NCI-H524 treated with DMSO at 0.1 percent for 48 hours (cell line): ENCODE results near the gene IGFBP6.
"Not testable (repeated sequence)": the region's sequence is repeated elsewhere in the genome, so short reads cannot be mapped to it uniquely, and the experiment has no call there.

Experiments used
- DNase-seq: peaks from one replicate; lab custom pipeline; 2025; lab: John Stamatoyannopoulos, UW

Gene IGFBP6

DNA sequence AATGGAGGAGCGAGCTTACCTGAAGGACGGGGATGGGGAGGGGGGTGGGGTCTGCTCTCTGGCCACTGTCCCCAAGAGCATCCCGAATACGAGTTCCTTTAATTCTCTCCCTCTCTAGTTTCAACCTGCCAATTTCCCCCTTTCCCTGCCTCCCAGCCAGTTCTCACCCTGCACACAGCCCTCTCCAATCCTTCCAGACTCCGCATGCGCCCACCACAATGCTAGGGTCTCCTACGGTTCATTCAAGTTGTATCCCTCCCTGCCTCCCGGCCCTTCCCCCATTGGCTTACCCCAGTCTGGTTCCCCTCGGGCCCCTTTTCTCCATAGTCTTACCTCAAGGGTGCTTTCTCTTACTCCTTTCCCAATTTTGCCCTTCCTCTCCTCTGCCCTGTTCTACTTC lies 708 bp upstream of the IGFBP6 start:
- no peak for DNase-seq

DNA sequence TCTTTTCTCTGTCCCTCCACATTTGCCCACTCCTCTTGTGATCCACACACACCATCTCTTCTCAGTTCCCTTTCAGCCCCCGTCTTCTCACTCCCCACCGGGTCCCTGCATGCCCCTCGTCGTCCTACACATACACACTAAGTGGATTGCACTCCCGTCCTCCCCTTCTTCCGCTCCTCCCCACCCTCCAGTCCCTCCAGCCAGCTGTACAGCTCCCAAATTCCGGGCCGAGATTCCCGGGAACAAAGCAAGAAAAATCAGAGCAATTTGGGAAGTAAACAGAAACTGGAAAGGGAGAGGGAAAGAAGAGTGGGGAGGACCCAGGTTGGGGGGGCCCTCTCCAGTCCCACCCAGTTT lies 282 bp upstream of the IGFBP6 start:
- no peak for DNase-seq

DNA sequence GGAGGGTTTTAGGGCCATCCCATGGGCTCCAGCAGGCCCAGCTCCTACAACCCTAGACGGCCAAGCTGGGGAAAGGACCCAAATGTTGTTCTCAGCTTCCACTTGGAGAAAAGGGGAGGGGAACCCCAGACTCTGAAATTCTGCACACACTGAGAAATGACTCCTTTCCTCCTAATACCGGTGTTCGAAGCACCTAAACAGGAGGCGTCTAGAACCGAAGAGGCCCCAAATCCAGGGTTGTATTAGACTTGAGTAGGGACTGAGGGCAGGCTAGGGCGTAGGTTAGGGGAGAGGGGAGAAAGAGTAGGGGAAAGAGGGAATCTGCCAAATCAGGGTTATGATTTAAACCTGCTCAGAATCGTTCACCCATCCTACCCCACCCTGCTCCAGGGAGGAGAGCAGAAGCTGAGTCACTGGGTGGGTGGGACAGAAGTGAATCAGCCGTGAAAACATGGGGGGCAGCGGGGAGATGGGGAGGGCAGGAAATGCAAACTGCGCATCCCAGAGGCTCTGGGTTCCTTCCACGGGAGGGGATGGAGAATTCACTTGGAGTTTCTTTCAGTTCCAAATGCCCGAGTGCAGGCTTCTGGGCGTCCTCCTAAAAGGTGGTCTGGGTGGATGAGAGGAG lies 1.0 kb downstream of the IGFBP6 start:
- DNase-seq, result no peak

DNA sequence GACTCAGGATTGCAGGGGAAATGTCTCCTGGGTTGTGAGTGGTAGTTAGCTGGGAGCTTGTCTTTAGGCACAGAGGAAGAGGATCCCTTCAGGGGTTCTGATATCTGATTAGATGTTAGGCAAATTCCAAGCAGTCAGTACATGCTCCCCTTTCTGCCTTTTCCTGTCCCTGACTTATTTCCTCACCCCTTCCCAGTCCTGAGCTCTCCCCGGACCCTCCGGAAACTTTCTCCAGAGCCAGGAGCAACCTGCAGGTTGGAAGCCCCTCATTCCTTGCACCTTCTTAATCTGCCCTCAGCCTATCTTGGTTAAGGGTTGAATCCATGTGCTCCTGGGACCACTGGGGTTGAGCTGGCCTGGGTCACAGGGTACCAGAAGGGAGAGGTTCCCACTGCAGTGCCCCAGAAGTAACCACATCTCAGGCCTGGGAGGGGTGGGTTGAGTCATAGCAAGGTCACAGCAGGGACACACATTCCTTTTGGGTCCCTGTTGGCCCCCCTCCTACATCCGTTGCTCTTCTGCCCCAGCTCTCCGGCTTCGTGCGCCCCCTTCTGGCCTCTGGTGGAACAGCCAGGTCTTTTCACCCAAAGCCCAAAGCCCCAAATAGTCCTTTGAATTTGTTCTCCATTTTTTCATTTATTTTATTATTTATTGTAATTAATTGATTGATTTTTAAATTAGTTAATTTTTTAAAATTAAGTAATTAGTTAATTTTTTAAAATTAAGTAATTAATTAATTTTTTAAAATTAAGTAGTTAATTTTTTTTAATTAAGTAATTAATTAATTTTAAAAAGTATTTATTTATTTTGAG lies 1.8 kb downstream of the IGFBP6 start:
- no peak for DNase-seq

DNA sequence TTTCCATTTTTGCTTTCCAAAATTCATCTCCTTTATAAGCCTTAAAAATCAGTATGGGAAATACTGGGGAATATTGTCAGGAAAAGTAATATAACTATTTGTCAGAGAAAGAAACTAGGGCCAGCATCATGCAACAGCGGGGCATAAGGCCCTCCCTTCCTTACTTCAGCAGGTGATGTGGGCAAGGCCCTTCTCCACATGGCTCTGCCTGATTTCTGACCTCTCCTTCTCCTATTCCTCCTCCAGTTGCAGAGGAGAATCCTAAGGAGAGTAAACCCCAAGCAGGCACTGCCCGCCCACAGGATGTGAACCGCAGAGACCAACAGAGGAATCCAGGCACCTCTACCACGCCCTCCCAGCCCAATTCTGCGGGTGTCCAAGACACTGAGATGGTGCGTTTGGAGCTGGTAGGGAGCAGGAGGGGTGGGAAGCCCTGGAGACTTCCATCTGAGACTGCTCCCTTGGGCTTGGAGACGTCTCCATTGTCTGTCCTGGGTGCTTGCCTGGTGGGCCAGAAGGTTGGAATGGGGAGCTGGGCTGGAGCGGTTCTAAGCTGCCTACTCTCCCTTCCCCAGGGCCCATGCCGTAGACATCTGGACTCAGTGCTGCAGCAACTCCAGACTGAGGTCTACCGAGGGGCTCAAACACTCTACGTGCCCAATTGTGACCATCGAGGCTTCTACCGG lies 3.1 kb downstream of the IGFBP6 start:
- DNase-seq, result no peak

DNA sequence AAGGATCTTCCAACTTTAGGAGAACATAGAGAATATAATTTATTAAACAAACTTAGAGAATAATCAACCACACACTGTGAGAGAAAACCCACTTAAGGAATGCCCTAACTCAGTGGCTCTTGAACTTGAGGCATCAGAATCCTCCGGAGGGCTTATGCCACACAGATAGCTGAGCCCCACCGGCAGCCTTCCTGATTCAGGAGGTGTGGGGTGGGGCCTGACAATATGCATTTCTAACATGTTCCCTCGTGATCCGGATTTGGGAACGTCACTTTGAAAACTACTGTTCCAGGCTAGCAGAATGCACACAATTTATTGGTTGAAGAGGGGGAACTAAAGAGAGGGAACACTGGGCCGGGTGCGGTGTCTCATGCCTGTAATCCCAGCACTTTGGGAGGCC lies 3.8 kb downstream of the IGFBP6 start:
- no peak for DNase-seq

DNA sequence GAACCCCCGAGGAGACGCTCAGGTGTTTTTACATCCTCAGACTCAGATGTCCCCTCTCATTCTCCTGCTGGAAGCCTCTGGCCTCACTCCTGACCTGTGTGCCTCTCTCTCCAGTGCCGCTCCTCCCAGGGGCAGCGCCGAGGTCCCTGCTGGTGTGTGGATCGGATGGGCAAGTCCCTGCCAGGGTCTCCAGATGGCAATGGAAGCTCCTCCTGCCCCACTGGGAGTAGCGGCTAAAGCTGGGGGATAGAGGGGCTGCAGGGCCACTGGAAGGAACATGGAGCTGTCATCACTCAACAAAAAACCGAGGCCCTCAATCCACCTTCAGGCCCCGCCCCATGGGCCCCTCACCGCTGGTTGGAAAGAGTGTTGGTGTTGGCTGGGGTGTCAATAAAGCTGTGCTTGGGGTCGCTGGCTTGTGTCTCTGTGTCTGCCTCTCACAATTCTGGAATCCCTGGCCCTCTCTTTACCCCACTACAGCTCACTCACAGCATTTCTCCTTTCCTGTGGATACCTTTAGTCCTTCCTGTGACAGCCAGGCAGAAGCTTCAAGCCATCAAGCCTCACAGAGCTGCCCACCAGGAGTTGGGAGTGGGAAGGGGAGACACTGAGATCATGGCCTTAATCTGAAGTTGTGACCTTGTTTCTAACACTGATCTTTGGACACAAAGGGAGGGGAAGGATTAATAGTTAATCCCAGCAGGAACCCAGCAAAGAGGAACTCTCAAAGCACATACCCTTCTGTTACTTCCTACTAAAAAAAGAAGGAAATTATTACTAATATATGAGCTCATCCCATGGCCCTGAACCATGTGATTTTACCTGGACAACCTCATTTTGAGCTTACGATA lies 4.7 kb downstream of the IGFBP6 start:
- DNase-seq, result no peak

DNA sequence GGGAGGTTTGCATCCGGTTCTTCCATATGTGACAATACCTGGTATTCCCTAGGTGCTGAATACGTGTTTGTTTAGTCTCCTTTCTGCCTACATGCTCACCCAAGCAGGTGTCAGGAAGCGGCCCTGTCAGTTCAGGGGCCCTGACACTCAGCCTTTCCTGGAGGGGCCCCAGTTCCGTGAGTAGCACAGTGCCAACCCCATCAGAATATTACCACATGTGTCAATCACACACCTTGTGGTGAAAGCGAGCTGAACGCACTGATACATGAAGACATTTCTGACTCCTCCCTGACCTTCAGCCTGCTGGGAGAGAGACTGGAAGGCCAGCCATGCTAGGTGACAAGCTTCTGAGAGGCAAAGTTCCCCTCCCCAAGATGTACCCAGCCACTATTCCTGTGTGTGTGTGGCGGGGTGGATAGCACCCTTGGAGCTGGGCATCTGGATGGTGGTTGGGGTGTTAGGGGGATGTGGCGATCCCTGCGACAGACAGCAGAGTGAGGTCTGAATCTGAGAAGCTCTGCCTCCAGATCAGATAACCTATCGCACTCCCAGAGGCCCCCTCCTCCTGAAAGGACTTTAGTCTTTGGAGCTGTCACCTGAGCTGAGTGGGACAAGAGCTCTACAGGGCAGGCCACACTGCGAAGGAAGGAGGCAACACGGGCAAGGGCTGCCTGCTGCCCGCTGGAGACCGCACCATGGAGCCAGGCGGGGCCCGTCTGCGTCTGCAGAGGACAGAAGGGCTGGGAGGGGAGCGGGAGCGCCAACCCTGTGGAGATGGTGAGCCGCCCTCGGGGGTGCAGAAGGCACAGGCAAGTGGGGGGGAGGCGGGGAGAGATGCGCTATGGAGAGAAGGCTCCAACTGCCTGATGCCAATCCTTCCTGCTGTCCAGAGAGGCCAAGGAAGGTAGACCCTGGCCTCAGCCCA lies 5.7 kb downstream of the IGFBP6 start, which contains the start of gene SOAT2:
Gene SOAT2, plus strand, starts transcription at position 604 of the 925 bp plus-strand sequence. Its CDS starts 92 bp downstream, at position 696.
- no peak for DNase-seq

DNA sequence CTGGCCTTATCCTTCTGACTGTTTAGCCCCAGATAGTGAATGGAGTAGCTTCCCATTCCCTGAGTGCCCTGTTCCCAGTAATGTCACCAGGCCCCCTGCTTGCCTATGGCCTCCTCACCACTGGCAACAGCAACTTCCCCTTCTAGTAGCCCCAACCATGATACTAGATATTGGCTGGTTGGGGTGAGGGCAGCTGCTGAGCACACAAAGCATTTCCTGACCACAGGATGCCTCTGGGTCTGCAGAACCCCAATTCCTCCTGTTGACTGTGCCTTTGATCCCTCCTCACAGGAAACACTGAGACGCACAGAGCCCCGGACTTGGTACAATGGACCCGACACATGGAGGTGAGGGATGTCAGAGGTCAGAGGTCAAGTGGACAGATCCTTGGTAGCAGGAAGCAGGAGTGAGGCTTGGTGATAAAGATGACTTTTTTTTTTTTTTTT lies 6.4 kb downstream of the IGFBP6 start:
- no peak for DNase-seq

DNA sequence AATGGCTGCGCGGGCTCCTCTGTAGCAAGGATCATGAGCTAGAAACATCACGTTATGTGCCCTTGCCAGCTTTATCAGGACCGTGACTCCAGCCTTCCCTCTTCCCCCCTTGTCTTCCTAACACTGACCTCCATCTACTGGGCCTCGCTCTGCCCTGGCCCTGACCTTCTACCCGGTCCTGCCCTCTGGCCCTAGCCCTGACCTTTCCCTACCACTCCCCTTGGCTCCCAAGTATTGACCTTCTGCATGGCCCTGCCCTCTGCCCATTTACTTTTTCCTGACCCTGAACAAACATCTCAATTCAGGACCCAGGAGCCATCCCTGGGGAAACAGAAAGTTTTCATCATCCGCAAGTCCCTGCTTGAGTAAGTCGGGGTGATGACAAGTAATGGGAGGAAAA lies 7.8 kb downstream of the IGFBP6 start:
- DNase-seq, result no peak

DNA sequence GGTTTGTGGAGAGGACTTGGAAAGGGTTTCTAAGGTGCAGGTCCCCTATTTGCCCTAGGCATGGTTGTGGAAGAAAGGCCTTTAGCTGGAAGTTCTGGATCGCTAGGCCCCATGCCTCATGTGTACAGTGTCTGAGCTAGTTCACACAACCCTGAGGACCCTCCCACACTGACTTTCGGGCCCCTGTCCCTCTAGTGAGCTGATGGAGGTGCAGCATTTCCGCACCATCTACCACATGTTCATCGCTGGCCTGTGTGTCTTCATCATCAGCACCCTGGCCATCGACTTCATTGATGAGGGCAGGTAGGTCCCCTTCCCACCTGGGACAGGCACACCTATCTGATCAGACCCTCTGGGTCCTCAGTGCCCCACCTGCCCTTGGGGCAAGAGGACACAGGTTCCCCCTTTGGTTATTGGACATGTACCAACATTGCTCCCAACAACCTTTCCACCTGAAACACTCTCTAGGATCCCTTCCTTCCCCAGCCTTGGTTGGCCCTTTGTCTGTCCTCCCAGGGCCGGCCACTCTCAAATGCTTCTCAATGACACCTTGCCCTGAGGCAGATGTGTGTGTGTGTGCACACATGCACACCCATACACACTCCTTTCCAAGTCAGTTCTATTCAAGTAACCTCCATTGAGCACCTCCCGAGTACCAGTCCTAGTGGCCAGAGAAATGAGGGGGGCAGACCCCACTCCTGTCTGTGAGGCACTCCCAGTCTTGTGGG lies 8.4 kb downstream of the IGFBP6 start:
- no peak for DNase-seq

DNA sequence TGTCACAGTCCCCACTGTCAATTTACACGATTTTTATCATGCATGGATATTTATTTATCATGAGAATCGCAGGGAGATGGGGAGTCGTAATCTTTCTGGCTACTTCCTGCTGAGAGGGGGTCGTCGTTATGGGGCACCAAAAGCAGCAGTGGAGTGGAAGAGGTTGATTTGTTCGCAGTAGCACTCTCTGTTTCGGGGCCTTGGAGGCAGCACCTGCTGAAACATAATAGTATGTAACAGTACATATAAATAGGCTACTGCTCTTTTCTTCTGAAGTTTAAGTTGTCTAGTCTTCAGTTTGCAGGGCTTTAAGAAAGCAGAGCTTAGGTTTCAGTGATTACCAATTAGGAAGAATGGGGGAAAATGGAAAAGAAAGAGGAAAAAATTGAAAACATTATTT lies 9.7 kb downstream of the IGFBP6 start:
- no peak for DNase-seq

DNA sequence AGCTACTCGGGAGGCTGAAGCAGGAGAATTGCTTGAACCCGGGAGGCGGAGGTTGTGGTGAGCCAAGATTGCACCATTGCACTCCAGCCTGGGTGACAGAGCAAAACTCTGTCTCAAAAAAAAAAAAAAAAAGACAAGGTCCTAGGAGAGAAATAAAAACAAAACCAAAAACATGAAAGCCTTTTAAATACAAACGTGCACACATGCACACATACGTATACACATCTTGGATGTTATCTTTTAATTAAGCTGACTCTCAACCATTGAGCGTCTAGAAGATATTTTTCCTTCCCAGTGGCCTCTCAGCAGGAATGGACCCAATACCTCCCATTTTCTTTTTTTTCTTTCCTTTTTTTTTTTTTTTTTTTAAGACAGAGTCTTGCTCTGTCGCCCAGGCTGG lies 15.0 kb downstream of the IGFBP6 start:
- DNase-seq, result not testable (repeated sequence)

DNA sequence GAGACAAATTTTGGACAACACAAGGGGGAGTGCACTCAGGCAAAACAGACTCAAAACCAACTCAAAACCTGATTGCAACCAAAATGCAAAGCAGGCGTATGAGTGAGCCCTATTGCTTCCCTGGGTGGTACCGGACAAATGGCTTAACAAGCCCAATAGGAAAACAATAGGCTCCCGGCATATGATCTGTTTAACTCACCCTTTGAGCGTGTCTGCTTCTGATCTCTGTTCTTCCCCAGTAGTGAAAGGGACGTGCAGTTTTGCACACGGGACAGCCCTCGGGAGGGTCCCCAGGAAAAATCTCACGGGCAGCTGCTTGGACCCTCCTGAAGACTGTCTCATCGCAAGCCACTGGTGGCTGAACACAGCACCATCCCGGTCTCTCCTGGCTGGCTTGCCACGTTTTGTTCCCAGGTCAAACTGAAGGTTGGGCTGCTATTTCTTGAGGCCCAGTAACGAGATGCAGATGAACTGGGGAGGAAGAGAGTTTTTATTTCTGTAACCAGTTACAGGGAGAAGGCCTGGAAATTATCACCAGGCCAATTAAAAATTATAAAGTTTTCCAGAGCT lies 15.8 kb downstream of the IGFBP6 start:
- DNase-seq, result no peak

DNA sequence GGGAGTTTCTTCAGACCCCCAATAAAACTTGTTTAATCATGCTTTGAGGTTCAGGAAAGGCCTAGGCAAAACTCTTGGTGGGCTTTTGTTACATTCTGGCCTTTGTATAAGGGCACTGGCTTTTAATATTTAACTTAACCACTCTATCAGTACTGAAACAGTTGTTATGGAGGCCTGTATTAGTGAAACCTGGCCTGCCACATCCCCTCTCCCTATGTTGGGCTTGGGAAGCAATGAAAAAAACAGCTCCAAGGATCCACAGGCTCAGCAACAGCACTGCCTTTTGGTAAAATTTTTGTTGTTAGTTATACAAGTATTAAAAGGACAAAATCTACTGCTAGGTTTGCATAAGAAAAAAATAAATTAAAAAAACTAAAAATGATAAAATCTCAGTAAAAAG lies 16.5 kb downstream of the IGFBP6 start:
- DNase-seq, result no peak

DNA sequence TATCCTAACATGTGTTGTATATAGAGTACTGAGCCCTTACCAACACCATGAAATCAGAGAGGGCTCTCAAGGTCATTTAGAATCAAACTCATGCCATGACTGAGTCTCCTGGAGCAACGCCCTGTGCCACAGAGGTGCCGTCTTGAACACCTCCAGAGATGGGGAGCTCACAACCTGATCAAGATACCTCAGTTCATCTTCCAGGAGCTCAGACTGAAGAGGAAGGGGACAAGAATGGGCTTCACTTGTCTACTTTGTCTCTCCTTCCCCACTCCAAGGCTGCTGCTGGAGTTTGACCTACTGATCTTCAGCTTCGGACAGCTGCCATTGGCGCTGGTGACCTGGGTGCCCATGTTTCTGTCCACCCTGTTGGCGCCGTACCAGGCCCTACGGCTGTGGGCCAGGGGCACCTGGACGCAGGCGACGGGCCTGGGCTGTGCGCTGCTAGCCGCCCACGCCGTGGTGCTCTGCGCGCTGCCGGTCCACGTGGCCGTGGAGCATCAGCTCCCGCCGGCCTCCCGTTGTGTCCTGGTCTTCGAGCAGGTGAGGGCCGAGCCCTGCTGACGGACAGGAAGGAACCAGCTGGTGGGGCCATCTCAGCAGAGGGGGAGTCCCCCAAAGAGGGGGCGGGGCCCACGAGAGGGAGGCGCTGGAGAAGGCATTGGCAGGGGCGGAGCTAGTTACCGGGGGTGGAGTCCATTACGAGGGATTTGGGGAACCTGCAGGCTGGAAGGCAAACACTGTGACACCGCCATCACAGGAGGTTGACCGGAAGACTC lies 17.8 kb downstream of the IGFBP6 start:
- DNase-seq, result no peak

DNA sequence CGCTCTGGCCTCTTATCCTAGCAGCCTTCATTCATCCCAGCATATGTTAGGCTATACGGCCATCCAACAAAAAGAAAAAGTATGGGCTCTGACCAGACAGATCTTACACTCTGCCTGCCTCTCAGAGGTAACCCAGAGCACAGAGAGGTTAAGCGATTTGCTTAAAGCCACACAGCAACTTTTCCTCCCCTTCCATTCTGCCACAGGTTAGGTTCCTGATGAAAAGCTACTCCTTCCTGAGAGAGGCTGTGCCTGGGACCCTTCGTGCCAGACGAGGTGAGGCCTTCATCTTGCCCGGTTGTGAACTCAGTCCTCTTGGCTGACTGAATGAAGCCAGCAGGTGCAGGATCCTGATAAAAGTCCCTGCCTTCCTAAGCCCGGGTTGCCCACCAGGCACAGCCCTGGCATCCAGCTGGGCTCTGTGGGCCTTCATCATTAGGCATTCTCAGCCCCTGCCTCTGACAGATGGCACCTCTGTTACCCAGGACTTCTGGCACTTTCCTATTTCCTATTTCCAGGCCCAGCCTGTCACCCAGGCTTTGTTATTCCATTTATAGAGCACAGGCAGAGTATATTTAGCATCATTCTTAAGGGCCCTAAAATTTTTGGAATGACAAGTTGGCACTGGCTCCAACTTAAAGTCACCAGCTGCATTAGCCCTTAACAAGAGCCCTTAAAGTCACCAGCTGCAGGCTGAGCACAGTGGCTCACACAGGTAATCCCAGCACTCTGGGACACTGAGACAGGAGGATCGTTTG lies 18.6 kb downstream of the IGFBP6 start:
- DNase-seq, result peak; percentile 81

DNA sequence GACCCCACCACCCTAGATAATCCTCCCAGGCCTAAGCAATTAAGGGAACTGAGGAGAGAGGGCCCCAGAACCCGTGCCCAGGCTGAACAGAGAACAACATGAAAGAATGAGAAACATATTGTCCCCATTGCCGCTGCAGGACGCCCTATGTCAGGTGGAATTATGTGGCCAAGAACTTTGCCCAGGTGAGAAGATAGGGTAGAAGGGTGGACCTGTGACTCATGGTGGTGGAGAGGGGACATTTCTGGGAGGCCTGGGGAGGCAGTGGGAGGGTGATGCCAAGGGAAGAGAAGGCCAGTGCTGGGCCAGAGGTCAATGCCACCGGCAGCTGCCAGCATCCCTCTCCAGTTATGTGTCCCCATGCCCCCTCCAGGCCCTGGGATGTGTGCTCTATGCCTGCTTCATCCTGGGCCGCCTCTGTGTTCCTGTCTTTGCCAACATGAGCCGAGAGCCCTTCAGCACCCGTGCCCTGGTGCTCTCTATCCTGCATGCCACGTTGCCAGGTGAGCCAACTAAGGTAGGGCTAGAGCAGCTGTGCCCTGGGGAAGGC lies 21.4 kb downstream of the IGFBP6 start:
- DNase-seq, result no peak
